Activated CD4-positive, alpha-beta T cell treated with anti-CD3 and anti-CD28 coated beads, Interleukin-2, amount 10 ng/mL, durations not matched to agents 24 days and 14 days (primary cell): ENCODE measurements around the gene EHMT1. TPM values are rescaled to one million over a fixed set of nuclear protein-coding genes. Genes with fewer than 3 reads are reported as not detected.

Experiments
- DNase-seq: peaks from one replicate; pipeline ENCODE4 v3.0.0; 2022
- H3K27ac Mint-ChIP-seq: one replicate; pipeline ENCODE4 v1.8.0; 2022; ENCODE audit warnings: mild to moderate bottlenecking, mixed read lengths
- H3K27me3 Mint-ChIP-seq: one replicate; pipeline ENCODE4 v1.8.0; 2022; ENCODE audit warnings: mixed read lengths
- H3K36me3 Mint-ChIP-seq: one replicate; pipeline ENCODE4 v1.8.0; 2022; ENCODE audit warnings: low read depth, mild to moderate bottlenecking, mixed read lengths
- H3K4me1 Mint-ChIP-seq: one replicate; pipeline ENCODE4 v1.8.0; 2021; ENCODE audit warnings: mixed read lengths
- H3K4me3 Mint-ChIP-seq: one replicate; pipeline ENCODE4 v1.8.0; 2022; ENCODE audit warnings: mild to moderate bottlenecking, moderate library complexity, mixed read lengths
- H3K9me3 Mint-ChIP-seq: one replicate; pipeline ENCODE4 v1.8.0; 2021; ENCODE audit warnings: mixed read lengths
- intact Hi-C: fragments of 100-400 bp; cut with micrococcal nuclease; formaldehyde crosslinking; loops from one replicate; pipeline ENCODE4 v1.15.1; 2023
- total RNA-seq: library from RNA; stranded (reverse); gene quantifications from 2 replicates; pipeline ENCODE4 v1.2.3, GENCODE V29; 2022

The EHMT1 gene
- total RNA-seq, 1 donor from 2014 or later: 99.4 TPM

DNA sequence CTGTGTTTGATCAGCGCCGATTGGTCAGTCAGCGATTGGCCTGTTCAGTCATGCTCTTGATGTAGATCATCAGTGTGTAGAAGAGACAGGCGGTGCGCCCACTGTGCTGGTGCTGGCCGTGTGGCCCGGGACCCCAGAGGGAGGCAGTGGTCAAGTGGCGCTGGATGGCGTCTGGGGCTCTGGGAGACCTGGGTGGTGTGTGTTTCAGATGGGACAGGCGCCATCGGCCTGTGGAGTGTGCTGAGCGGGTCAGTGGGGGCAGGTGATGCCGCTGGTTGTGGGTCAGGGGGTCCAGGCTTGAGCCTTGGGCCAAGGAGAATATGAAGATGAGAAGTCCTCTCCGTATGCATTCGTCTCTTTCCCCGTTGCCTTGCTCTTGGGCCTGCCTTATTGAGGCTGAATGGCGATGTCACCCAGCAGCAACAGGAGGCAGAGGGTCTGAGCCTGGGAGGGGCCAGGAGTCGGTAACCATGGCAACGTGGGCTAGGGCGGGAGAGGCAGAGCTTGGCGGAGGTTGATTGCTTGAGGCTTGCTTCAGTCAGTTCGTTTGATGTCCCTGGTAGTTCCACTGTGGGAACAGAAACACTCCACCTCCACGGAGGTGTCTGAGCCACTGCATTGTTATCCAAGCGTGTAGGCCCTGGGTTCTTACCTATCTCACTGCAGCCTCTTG lies 141.0 kb downstream of the EHMT1 start:
- intact Hi-C loops: no loop called here

DNA sequence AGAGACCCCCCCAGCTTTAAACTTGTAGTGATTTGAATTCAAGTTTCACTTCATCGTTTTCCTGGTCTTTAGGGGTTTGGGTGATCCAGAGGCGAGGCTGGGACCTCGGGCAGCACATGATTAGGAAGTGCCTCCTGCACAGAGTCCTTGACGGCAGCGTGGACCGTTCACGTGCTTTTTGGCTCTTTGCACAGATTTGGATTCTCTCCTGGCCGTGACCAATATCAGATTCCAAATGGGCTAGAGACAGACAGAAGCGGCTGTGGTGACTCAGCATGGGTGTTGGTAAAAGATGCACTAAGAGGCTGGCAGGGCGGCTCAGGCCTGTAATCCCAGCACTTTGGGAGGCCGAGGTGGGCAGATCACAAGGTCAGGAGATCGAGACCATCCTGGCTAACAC lies 141.6 kb downstream of the EHMT1 start:
- H3K27ac Mint-ChIP-seq: peak overlapping the region; percentile 85
- H3K36me3 Mint-ChIP-seq: peaks cover 81% of the 10 kb centered on the region
- H3K4me3 Mint-ChIP-seq: no peak overlapping the region
- DNase-seq: no peak
- H3K9me3 Mint-ChIP-seq: peaks cover 3% of the 10 kb centered on the region
- peaks cover 29% of the 10 kb centered on the region for H3K4me1 Mint-ChIP-seq
- no peaks in the 10 kb centered on the region for H3K27me3 Mint-ChIP-seq
- intact Hi-C loops: no loop called here

More for the DNA sequence above, 141.0 kb downstream of the EHMT1 start:
- Mint-ChIP-seq H3K4me3 (no peak overlapping the region), H3K27ac (peak overlapping the region; percentile 85), H3K9me3 (peaks cover 8% of the 10 kb centered on the region), H3K4me1 (peaks cover 29% of the 10 kb centered on the region), H3K27me3 (no peaks in the 10 kb centered on the region), H3K36me3 (peaks cover 87% of the 10 kb centered on the region)
- DNase-seq: no peak

DNA sequence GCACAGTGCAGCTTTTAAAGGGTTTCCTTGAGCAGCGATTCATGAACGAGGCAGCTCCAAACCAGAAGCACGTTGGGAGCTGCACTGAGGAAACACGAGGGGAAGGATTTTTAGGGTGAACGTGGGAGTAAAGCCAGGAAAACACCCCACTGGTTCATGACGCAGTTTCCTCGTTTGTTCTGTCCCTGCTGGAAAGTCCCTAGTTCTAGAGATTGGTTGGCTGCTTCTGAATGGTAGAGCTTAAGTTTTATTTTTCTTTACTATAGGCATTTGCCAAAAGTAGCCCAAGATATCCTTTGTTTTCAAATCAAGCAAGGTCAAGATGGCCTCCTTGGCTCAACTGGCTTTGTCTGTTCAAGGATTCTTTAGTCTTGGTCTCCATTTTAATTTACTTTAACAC lies 142.2 kb downstream of the EHMT1 start:
- peak overlapping the region; percentile 85 for H3K27ac Mint-ChIP-seq

DNA sequence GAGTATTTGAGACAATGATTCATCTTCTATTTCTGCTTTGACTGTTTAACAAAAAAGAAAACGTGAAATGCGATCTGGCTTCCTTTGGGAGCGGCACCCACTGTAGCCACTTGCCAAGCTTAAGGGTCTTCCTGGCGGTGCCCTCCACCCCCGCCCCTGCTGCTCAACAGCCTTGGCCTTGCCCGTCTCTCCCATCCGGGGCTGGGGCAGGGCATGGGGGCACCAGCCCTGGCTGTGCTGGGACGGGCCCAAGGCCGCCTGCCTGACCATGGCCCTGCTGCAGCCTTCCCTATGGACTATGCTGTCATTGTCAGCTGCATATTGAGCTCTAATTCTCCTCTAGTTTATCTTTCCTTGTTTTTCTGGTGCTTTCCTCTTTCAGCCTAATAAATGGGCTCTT lies 143.0 kb downstream of the EHMT1 start:
- Mint-ChIP-seq H3K27me3 (no peaks in the 10 kb centered on the region), H3K9me3 (no peaks in the 10 kb centered on the region), H3K27ac (peak overlapping the region; percentile 87), H3K4me3 (no peak overlapping the region), H3K36me3 (peaks cover 74% of the 10 kb centered on the region), H3K4me1 (peaks cover 27% of the 10 kb centered on the region)
- intact Hi-C loops: no loop called here
- DNase-seq: no peak

More for the DNA sequence above, 142.2 kb downstream of the EHMT1 start:
- Mint-ChIP-seq H3K4me3 (no peak overlapping the region), H3K4me1 (peaks cover 32% of the 10 kb centered on the region), H3K27me3 (no peaks in the 10 kb centered on the region), H3K36me3 (peaks cover 79% of the 10 kb centered on the region), H3K9me3 (no peaks in the 10 kb centered on the region)
- intact Hi-C loops: no loop called here
- peak; percentile 69 for DNase-seq

DNA sequence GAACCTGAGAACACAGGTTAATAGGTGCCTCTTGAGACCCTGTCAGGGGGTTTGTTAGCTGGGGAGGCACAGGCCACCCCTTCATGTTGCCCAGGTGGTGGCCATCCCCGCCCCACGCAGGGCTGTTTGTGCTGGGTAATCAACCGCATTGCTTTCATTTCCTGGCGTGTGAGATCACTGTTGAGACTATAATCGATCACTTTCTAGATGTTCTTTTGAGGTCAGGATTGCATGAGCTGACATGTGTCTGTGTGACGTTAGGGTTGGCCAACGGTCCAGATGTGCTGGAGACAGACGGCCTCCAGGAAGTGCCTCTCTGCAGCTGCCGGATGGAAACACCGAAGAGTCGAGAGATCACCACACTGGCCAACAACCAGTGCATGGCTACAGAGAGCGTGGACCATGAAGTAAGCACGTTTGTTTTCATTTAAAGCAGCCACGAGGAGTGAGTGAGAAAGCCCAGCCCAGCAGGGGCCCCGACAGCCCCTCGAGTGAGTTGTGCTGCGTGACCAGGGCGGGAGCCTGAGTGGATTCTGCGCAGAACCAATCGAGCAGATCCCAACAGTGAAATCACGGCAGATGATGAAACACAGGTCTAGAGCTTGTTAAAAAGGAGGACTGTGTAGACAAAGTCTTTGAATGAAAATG lies 143.7 kb downstream of the EHMT1 start:
- H3K27ac Mint-ChIP-seq: peak overlapping the region; percentile 87
- peaks cover 72% of the 10 kb centered on the region for H3K36me3 Mint-ChIP-seq
- no peaks in the 10 kb centered on the region for H3K27me3 Mint-ChIP-seq
- no peaks in the 10 kb centered on the region for H3K9me3 Mint-ChIP-seq
- H3K4me3 Mint-ChIP-seq: no peak overlapping the region
- H3K4me1 Mint-ChIP-seq: peaks cover 26% of the 10 kb centered on the region
- DNase-seq: no peak
- intact Hi-C loops: no loop called here

DNA sequence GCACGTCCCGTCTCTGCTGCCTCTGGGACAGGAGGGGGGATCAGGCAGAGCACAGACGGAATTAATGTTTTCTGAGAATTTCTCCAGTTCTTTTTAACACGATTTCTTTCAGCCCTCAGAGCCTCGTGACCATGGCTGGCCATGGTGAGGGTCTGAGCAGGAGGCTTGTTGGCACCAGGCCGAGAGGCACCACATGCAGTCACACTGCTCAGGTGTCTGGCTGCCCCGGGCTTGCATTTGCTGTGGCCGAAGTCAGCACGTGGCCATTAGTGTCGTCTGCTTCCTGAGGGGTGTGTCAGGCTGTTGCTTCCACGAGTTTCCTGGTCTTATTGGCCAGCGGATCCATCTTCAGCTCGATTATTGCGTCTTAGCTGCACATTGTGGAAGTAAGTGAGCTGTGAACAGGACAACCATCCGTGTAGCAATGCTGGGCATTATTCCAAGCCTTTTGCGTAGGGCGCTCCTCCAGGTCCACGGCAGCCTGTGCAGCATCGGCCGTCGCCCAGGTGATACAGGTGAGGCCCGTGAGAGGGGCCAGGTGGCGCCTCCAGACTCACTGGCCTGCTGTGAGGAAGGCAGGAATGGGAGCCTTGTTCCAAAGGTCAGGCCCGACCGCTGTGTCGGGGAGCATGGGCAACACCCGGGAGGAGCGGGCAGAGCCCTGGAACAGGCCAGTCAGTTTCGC lies 144.6 kb downstream of the EHMT1 start:
- no peak for DNase-seq
- Mint-ChIP-seq H3K9me3 (no peaks in the 10 kb centered on the region), H3K36me3 (peaks cover 67% of the 10 kb centered on the region), H3K27me3 (no peaks in the 10 kb centered on the region), H3K27ac (no peak overlapping the region), H3K4me3 (no peak overlapping the region), H3K4me1 (peaks cover 20% of the 10 kb centered on the region)
- intact Hi-C loops: no loop called here

DNA sequence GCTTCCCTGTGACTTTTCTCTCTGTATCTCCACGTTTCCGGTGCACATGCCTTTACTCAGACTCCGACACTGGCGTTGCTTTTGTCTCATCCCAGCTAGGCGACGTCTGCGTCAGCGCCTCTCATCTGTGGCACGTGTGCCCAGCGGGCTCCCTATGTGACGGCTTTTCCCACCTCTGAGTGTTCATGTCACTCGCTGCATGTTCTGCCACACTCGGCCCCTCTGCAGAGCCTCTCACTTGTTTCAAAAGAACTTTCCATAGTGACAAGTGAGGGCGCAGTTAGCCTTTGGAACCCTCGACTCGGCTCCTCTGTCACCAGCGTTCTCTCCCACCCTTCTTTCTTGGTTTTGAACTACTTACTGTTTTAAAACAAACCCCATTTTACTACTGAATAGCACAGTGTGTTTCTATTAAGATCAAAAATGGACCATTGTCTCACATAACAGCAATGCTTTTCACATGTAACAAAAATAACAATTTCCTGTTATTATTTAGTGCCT lies 145.4 kb downstream of the EHMT1 start:
- intact Hi-C loops: no loop called here
- Mint-ChIP-seq H3K4me3 (no peak overlapping the region), H3K27ac (peak overlapping the region; percentile 58), H3K9me3 (no peaks in the 10 kb centered on the region), H3K27me3 (no peaks in the 10 kb centered on the region), H3K36me3 (peaks cover 63% of the 10 kb centered on the region), H3K4me1 (peaks cover 20% of the 10 kb centered on the region)
- DNase-seq: no peak

DNA sequence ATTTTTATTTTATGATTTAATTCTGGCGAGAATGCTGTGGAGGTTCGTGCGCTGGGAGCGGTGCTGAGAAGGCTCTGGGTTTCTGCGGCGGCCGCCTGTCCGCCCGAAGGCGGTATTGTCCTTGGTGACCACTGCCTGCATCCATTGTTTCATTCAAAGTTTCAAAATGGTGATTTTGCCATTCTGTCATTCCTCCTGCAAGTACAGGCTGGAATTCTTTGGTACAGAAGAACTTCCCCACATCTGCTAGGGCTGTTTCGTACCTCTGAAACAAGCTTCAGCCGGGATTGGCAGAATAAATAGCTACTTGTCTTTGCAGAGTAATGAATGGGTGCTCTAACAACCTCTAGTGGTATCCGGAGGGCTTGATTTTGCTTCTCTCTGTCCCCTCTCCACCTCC lies 146.2 kb downstream of the EHMT1 start:
- Mint-ChIP-seq H3K4me1 (peaks cover 16% of the 10 kb centered on the region), H3K9me3 (peaks cover 4% of the 10 kb centered on the region), H3K27ac (no peak overlapping the region), H3K27me3 (no peaks in the 10 kb centered on the region), H3K36me3 (peaks cover 62% of the 10 kb centered on the region), H3K4me3 (no peak overlapping the region)
- intact Hi-C loops: no loop called here
- no peak for DNase-seq

DNA sequence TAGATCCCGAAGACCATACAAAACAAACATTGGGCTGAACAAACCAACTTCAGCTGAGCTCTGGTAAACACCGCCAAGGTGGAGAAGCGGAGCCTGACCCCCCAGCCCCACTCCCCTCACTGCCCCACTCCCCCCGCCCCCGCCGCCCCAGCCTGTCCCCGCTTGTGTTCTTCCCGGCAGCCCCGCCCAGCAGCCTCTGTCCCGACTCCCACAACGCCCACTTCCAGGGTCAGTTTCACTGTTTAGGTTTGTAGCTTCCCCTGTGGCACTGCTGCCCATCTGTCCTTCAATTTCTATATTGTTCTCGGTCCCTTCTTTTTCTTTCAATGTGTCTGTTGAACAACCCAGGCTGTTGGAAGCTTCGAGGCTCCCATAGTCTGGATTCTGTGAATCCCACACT lies 146.7 kb downstream of the EHMT1 start:
- H3K4me3 Mint-ChIP-seq: no peak overlapping the region
- peaks cover 7% of the 10 kb centered on the region for H3K9me3 Mint-ChIP-seq
- H3K27ac Mint-ChIP-seq: no peak overlapping the region
- no peaks in the 10 kb centered on the region for H3K27me3 Mint-ChIP-seq
- no peak for DNase-seq
- peaks cover 13% of the 10 kb centered on the region for H3K4me1 Mint-ChIP-seq
- intact Hi-C loops: no loop called here
- H3K36me3 Mint-ChIP-seq: peaks cover 63% of the 10 kb centered on the region

DNA sequence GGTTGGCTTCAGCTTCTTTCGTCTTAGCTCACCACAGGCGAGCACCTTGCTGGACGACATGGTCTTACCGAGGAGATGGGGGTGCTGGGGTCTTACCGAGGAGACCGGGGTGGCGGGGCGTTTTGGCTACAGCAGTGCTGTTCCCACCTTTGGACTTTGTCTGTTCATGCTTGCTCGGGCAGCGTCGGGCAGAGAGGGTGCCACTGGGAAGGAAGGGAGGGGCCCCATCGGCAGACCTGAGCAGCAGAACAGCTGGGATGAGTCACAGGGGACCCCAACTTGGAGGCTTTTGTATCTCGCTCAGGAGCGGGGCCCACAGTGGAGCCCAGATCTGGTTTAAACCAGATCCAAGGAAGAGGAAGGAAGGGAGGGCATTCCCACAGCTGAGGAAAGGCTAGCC lies 152.8 kb downstream of the EHMT1 start:
- DNase-seq: no peak
- Mint-ChIP-seq H3K9me3 (peaks cover 7% of the 10 kb centered on the region), H3K4me1 (no peaks in the 10 kb centered on the region), H3K27me3 (no peaks in the 10 kb centered on the region), H3K27ac (no peak overlapping the region), H3K36me3 (peaks cover 42% of the 10 kb centered on the region), H3K4me3 (no peak overlapping the region)
- intact Hi-C loops: loop anchor here (5.0 kb wide), 1 partner anchor 99 kb away; no protein-coding TSS in a partner anchor

DNA sequence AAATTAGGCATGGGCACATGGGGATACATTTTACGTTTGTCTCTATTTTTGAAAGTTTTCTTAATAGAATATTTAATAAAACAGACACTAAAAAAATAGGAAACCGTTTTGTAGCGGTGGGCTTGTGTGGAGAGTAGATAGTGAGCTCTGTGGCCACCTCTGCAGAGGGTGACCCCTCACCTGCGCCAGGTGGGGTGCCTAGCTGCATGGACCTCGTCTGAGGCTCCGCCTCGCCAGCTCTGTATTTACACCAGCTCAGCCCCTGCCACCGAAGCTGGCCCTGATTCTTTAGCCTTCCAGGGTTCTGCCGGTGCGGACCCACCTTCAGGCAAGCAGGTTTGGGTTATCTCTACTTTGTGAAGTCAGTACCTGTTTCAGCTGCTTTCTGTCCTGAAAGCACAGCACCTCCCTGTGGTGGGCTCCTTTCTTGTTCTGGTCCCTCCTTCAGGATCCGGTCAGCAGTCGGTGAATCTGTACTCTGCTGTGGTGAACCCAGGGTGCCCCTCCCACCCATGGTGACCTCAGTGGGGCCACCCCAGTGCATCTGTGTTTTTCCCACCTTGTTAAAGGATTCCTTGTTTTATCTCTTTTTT lies 153.6 kb downstream of the EHMT1 start:
- Mint-ChIP-seq H3K36me3 (peaks cover 43% of the 10 kb centered on the region), H3K4me3 (no peak overlapping the region), H3K4me1 (no peaks in the 10 kb centered on the region), H3K27ac (no peak overlapping the region), H3K9me3 (peaks cover 7% of the 10 kb centered on the region), H3K27me3 (no peaks in the 10 kb centered on the region)
- DNase-seq: no peak
- intact Hi-C loops: loop anchor here (5.0 kb wide), 1 partner anchor 100 kb away; no protein-coding TSS in a partner anchor

DNA sequence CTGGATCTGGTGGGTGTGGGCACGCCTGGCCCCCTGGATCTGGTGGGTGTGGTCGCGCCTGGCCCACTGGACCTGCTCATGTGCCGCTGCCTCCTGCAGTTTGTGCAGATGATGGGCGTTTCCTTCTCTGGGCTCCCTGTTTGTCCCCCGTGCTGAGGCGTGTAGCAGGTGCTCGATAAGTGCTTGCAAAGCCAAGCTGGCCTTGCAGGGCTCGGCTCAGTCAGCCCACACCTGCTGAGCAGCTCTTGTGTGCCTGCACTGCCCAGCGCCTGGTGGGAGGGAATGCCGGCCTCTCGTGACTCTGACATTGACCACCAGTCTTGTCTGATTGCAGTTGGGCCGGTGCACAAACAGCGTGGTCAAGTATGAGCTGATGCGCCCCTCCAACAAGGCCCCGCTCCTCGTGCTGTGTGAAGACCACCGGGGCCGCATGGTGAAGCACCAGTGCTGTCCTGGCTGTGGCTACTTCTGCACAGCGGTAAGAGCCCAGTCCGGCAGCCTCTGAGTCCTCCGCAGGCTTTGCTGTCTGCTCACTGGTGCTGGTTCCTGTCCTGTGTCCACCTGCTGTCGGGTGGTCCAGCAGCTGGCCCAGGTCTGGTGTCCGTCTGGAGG lies 156.1 kb downstream of the EHMT1 start:
- Mint-ChIP-seq H3K9me3 (peaks cover 3% of the 10 kb centered on the region), H3K36me3 (peaks cover 40% of the 10 kb centered on the region), H3K27ac (no peak overlapping the region), H3K4me3 (no peak overlapping the region), H3K4me1 (no peaks in the 10 kb centered on the region), H3K27me3 (no peaks in the 10 kb centered on the region)
- intact Hi-C loops: loop anchor here (5.0 kb wide), 1 partner anchor 103 kb away; no protein-coding TSS in a partner anchor
- no peak for DNase-seq

DNA sequence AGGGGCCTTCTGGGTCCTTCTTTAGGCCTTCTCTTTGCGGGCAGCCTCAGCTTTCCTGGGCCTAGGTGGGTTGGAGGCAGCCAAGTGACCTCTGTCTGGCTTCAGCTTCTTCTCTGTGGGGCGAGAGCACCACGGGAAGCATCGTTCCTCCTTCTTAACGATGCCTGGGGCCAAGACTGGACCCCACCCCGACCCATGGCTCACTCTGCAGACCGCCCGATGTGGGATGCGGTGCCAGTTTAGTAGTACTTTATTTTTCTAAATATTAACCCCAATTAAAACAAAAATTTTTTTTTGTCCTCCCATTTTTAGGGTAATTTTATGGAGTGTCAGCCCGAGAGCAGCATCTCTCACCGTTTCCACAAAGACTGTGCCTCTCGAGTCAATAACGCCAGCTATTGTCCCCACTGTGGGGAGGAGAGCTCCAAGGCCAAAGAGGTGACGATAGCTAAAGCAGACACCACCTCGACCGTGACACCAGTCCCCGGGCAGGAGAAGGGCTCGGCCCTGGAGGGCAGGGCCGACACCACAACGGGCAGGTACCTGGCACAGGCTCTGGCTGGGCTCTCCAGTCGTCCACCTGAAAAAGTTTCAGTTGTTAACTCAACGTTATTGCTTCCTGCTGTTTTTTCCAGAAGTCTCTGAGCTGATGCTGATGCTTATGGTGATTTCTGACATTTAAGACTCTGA lies 157.6 kb downstream of the EHMT1 start:
- no peaks in the 10 kb centered on the region for H3K27me3 Mint-ChIP-seq
- intact Hi-C loops: no loop called here
- H3K4me1 Mint-ChIP-seq: no peaks in the 10 kb centered on the region
- H3K4me3 Mint-ChIP-seq: no peak overlapping the region
- no peak overlapping the region for H3K27ac Mint-ChIP-seq
- H3K9me3 Mint-ChIP-seq: no peaks in the 10 kb centered on the region
- DNase-seq: no peak
- peaks cover 25% of the 10 kb centered on the region for H3K36me3 Mint-ChIP-seq
